Stimulated activated CD8-positive, alpha-beta memory T cell treated with anti-CD3 and anti-CD28 coated beads, Interleukin-2, amount 100 ng/mL, for 1 hour (primary cell): Measurements from ENCODE around the gene ANGPTL4.
"Not testable (repeated sequence)": the region's sequence is repeated elsewhere in the genome, so short reads cannot be mapped to it uniquely, and the experiment has no call there.

Source experiments
- DNase-seq, 2 donors: peaks; one replicate each; pipeline ENCODE4 v3.0.0-alpha.2; 2020; ENCODE audit warnings: low read depth in 2 of 2

The ANGPTL4 gene

GRCh38 chr19:8361921-8362793, 1.8 kb upstream of the ANGPTL4 start:
- no peak for DNase-seq

DNA sequence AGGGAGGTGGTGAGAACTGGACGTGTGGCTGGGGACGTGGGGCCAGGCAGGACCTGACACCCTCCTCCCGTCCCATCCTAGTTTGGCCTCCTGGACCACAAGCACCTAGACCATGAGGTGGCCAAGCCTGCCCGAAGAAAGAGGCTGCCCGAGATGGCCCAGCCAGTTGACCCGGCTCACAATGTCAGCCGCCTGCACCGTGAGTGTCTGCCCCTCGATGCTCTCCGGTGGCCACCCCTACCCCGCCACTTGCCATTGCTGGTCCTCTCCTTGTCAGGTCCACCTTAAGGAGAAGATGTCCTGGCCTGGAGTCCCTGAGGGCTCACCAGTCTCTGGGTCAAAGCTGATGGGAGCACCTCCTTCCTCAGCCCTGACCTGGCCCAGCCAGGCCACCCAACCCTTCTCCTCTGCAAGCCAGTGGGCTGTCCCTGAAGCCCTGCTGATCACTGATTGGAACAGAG, 2.2 kb downstream of the ANGPTL4 start:
- no peak for DNase-seq

DNA sequence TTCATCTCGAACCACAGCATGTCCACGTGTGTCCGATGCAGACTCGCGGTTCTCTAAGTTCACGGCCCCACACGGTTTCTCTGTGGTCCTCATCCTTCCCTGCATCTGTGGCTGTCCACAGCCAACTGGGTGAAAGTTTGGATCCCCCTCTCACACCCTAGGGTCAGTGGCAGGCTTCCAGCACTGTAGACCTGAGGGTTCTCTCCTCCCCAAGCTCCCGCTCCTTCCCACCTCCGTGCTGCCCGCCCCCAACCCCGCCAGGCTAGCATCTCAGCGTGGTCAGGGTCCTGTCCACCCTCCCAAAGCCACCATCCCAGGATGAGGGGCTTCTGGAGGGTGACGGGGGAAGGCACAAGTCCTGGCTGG, 3.0 kb downstream of the ANGPTL4 start:
- DNase-seq: no peak

GRCh38 chr19:8367327-8368001, 3.5 kb downstream of the ANGPTL4 start:
- no peak for DNase-seq

DNA sequence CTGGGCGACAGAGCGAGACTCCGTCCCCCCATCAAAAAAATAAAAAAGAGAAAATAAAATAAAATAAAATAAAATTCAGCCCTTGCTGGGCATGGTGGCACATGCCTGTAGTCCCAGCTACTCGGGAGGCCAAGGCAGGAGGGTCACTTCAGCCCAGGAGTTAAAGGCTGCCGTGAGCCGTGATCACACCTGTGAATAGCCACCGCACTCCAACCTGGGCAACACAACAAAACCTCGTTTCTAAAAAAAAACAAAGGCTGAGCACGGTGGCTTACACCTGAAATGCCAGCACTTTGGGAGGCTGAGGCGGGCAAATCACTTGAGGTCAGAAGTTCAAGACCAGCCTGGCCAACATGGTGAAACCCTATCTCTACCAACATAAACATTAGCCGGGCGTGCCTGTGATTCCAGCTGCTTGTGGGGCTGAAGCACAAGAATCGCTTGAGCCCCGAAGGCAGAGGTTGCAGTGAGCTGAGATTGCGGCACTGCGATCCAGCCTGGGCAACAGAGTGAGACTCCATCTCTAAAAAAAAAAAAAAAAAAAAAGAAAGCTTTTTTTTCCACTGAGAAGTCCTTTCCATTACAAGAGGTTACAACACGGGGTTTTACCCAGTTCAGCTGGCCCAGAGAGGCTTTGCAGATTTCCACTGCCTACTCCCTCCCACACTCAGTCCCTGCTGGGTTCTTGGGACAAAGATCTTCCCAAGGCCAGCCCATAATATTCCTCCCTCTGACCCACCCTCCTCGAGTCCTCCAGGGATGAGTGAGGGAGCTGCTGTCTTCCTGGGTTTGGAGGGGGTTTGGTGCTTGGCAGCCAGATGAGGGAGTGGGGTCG, 6.4 kb downstream of the ANGPTL4 start:
- DNase-seq: no peak

- DNase-seq: no peak
Measured at GRCh38 chr19:8371011-8371804, 7.3 kb downstream of the ANGPTL4 start.

DNA sequence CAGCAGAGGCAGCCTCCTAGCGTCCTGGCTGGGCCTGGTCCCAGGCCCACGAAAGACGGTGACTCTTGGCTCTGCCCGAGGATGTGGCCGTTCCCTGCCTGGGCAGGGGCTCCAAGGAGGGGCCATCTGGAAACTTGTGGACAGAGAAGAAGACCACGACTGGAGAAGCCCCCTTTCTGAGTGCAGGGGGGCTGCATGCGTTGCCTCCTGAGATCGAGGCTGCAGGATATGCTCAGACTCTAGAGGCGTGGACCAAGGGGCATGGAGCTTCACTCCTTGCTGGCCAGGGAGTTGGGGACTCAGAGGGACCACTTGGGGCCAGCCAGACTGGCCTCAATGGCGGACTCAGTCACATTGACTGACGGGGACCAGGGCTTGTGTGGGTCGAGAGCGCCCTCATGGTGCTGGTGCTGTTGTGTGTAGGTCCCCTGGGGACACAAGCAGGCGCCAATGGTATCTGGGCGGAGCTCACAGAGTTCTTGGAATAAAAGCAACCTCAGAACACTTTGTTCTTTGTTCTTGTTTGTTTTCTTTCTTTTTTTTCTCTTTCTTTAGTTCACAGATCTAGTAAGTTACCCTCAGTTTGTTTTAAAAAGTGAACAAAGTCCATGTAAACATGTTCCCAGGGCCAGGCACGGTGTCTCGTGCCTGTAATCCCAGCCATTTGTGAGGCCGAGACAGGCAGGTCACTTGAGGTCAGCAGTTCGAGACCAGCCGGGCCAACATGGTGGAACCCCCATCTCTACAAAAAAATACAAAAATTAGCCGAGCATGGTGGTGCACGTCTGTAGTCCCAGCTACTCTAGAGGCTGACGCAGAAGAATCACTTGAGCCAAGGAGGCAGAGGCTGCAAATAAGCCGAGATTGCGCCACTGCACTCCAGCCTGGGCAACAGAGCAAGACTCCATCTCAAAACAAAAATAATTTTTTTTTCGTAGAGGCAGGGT, 10.2 kb downstream of the ANGPTL4 start:
- no peak for DNase-seq

DNA sequence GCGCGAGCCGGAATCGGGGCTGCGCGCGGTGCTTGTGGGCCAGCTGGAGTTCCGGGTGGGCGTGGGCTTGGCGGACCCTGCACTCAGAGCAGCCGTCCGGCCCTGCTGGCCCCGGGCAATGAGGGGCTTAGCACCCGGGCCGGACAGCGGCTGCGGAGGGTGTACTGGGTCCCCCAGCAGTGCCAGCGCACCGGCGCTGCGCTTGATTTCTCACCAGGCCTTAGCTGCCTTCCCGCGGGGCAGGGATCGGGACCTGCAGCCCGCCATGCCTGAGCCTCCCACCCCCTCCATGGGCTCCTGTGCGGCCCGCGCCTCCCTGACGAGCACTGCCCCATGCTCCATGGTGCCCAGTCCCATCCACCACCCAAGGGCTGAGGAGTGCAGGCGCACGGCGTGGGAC, 11.8 kb downstream of the ANGPTL4 start:
- not testable (repeated sequence) for DNase-seq

DNA sequence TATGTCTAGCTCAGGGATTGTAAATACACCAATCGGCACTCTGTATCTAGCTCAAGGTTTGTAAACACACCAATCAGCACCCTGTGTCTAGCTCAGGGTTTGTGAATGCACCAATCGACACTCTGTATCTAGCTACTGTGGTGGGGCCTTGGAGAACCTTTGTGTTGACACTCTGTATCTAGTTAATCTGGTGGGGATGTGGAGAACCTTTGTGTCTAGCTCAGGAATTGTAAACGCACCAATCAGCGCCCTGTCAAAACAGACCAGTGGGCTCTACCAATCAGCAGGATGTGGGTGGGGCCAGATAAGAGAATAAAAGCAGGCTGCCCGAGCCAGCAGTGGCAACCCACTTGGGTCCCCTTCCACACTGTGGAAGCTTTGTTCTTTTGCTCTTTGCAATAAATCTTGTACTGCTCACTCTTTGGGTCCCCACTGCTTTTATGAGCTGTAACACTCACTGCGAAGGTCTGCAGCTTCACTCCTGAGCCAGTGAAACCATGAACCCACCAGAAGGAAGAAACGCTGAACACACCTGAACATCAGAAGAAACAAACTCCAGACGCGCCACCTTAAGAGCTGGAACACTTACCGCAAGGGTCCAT, 12.5 kb downstream of the ANGPTL4 start:
- not testable (repeated sequence) for DNase-seq

DNA sequence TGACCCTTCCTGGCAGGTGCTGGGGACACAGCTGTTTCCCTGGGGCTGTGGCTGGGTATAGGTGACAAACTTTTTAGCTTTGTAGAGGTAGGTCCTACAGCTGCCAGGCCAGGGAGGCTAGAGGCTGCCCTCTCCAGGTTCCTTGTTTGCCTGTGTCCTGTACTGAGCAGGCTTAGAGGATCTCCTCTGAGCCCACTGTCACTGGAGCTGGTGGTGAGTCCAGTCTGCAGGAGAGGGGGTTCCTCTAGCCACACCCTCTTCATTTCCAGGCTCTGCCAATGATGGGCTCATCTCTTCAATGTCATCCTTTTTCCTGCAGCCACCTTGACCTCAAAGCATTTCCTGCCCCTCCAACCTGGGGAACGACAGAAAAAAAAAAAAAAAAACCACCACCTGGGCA, 13.6 kb downstream of the ANGPTL4 start:
- no peak for DNase-seq

DNA sequence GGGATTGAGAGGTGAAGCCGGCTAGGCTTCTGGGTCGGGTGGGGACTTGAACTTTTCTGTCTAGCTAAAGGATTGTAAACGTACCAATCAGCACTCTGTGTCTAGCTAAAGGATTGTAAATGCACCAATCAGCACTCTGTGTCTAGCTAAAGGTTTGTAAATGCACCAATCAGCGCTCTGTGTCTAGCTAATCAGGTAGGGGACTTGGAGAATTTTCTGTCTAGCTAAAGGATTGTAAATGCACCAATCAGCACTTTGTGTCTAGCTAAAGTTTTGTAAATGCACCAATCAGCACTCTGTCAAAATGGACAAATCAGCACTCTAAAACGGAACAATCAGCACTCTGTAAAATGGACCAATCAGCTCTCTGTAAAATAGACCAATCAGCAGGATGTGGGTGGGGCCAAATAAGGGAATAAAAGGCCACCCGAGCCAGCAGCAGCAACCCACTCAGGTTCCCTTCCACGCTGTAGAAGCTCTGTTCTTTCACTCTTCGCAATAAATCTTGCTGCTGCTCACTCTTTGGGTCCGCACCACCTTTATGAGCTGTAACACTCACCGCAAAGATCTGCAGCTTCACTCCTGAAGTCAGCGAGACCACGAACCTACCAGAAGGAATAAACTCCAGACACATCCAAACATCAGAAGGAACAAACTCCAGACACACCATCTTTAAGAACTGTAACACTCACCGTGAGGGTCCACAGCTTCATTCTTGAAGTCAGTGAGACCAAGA, 15.4 kb downstream of the ANGPTL4 start:
- DNase-seq: not testable (repeated sequence)

GRCh38 chr19:8384569-8384968, 20.6 kb downstream of the ANGPTL4 start:
- DNase-seq: not testable (repeated sequence)

DNA sequence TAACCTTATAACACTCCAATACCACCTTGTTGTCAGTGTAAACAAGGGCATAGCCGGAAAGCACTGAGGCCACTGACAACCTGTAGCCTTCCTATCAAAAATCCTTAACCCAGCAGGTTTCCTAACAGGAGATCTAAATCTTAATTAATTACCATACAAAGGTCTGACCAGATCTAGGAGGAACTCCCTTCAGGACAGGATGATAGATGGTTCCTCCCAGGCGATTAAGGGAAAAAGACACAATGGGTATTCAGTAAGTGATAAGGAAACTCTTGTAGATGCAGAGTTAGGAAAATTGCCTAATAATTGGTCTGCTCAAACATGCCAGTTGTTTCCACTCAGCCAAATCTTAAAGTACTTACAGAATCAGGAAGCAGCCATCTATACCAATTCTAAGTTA, 21.1 kb downstream of the ANGPTL4 start:
- not testable (repeated sequence) for DNase-seq

- DNase-seq: not testable (repeated sequence)
Measured at GRCh38 chr19:8385566-8385965, 21.6 kb downstream of the ANGPTL4 start.

DNA sequence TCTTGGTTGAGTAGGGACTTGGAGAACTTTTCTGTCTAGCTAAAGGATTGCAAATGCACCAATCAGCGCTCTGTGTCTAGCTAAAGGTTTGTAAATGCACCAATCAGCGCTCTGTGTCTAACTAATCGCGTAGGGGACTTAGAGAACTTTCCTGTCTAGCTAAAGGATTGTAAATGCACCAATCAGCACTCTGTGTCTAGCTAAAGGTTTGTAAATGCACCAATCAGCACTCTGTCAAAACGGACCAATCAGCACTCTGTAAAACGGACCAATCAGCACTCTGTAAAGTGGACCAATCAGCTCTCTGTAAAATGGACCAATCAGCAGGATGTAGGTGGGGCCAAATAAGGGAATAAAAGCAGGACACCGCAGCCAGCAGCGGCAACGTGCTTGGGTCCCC, 22.5 kb downstream of the ANGPTL4 start:
- DNase-seq: not testable (repeated sequence)

- no peak for DNase-seq
Measured at GRCh38 chr19:8386990-8387389, 23.0 kb downstream of the ANGPTL4 start.

DNA sequence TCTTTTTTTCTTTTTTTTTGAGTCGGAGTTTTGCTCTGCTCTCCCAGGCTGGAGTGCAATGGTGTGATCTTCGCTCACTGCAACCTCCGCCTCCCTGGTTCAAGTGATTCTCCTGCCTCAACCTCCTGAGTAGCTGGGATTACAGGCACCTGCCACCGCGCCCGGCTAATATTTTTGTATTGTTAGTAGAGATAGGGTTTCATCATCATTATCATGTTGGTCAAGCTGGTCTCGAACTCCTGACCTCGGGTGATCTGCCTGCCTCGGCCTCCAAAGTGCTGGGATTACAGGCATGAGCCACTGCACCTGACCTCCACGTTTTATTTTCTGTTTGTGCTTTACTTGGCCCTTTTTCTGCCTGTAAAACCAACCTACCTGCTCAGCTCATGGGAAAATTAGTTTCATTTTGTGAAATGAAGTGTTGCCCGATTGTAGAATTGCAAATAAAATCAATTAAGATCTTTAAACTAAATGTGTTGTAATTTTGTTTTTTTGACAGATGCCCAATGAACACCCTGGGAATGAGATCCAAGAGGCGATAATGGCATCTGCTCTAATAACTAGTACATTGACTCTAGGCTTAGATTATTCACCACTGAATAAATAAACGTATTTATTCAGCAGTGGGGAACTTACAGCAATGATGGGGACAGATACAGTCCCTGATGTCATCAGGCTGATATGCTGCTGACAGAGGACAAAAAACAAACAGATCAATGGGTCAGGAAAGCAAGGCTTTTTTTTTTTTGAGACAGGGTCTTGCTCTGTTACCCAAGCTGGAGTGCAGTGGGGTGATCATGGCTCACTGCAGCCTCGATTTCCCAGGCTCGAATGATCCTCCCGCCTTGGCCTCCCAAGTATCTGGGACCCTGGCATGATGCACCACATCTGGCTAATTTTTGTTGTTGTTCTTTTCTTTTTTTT, 24.0 kb downstream of the ANGPTL4 start:
- DNase-seq: no peak

DNA sequence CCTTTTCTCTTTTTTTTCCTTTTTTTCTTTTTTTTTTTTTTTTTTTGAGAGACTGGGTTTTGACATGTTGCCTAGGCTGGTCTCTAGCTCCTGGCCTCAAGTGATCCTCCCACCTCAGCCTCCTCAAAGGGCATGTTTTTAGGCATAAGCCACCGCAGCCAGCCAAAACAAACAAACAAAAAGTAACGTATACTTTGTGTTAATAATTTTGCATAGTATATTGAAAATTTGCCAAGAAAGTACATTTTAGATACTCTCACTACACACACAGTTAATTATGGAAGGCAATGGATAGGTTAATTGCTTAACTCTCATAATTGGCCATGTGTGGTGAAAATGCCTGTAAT, 24.6 kb downstream of the ANGPTL4 start:
- no peak for DNase-seq
